GM21367 (cell line): ENCODE data around the gene TGIF2.
"Not testable (repeated sequence)": the region's sequence is repeated elsewhere in the genome, so short reads cannot be mapped to it uniquely, and the experiment has no call there.

Source experiments
- ATAC-seq: cut with Tn5 transposase; IDR thresholded peaks from one replicate; pipeline ENCODE4 v1.9.1; 2021; ENCODE audit not compliant: unreplicated experiment

Gene TGIF2

DNA sequence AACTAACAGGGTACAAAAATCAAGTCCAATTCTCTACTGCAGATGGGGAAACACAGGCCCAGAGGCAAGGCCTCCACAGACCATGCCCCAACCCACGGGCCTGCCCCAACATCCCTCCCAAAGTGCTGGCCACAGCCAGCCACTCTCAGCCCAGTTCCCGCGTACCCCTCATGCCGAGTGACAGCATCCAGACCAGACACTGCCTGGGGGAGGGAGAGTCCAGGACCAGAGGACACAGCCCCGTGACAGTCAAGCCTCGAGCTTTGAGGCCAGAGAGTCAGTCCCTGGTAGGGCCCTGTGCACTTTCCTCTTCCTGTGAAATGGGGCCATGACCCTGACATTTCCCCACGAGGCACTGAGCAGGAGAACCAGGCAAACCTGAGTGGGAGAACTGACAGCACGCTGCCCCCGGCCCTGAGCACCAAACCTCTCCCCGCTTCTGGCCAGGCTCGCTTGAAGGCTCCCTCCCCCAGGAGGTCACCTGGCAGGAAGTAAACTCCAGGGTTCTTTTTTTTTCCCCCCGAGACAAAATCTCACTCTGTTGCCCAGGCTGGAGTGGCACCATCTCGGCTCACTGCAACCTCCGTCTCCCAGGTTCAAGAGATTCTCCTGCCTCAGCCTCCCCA is 27.2 kb upstream of the TGIF2 start:
- no peak for ATAC-seq

DNA sequence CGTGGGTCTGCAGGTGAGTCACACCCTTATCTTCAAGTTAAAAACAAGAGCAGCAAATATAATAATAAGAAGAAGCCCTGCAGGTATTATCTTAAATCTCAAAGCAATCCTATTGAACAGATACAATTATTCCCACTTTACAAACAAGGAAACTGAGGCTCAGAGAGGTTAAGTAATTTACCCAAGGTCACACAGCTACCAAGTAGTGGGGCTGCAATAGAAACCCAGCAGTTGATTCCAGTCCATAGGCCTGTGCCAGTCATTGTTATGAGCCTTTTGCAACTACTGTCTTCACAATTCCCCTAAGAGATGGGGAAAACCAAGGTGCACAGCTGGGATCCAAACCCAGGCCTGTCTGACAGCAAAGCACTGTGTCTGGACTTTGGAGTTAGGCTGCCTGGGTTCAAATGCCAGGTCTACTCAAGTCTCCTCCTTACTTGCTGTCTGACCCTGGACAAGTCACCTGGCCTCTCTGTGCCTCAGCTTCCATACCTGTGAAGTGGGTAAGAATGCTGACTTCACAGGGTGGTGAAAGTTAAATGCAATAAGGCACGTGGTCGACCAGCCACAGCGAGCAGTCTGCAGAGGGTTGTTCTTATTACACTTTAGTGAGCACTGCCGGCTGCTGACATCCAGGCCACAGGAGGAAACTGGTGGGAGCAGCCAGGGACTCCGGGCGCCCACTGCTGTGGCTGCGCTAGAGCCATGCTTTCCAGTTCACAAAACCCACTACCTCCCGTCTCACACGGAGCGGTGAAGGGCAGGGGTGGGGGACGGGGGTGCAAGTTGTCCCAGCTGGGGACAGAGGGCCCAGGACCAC is 26.0 kb upstream of the TGIF2 start:
- ATAC-seq: no peak

DNA sequence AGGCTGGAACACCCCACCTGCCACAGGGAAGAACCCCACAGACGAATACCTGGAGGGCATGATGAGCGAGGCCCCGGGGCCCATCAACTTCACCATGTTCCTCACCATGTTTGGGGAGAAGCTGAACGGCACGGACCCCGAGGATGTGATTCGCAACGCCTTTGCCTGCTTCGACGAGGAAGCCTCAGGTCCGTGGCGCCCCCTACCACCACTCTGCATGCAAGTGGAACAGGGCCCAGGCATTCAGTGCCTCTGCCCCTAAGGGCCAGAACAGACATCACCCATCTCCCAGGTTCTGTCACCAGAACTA is 25.4 kb upstream of the TGIF2 start:
- ATAC-seq: no peak

GRCh38 chr20:36548704-36549627 is 24.4 kb upstream of the TGIF2 start:
- no peak for ATAC-seq

GRCh38 chr20:36549628-36549941 is 23.8 kb upstream of the TGIF2 start:
- ATAC-seq: no peak

- no peak for ATAC-seq
Measured at GRCh38 chr20:36549942-36550789, 23.2 kb upstream of the TGIF2 start.

- no peak for ATAC-seq
Measured at GRCh38 chr20:36550790-36551299, 22.6 kb upstream of the TGIF2 start.

DNA sequence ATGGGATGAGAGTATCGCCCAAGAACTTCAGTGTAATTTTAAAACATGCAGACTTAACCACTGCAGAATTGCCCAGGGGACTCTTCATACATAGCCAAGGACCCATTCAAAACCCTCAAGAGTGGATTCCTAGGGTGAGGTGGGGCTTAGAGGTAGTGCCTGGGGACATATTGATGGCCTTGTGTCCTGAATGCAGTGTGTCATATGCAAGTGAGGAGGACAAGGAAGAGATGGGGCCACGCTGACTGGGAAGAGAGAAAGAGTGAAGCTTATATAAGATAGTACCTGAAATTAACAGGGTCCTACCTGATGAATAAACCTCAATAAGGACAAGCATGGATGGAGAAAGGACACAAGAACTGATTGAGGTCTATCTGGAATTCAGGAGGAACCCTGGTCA is 18.1 kb upstream of the TGIF2 start:
- ATAC-seq: no peak

GRCh38 chr20:36562724-36563123 is 10.7 kb upstream of the TGIF2 start:
- ATAC-seq: no peak

GRCh38 chr20:36563374-36563773 is 10.0 kb upstream of the TGIF2 start:
- ATAC-seq: no peak

- ATAC-seq: not testable (repeated sequence)
Measured at GRCh38 chr20:36564078-36564725, 9.2 kb upstream of the TGIF2 start.

DNA sequence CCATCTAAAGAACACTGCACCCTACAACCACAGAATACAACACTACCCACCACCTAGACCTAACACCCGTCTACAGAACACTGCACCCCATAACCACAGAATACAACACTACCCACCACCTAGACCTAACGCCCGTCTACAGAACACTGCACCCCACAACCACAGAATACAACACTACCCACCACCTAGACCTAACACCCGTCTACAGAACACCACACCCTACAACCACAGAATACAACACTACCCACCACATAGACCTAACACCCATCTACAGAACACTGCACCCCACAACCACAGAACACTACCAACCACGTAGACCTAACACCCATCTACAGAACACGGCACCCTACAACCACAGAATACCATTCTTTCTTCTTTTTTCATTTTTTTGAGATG is 8.7 kb upstream of the TGIF2 start:
- not testable (repeated sequence) for ATAC-seq

DNA sequence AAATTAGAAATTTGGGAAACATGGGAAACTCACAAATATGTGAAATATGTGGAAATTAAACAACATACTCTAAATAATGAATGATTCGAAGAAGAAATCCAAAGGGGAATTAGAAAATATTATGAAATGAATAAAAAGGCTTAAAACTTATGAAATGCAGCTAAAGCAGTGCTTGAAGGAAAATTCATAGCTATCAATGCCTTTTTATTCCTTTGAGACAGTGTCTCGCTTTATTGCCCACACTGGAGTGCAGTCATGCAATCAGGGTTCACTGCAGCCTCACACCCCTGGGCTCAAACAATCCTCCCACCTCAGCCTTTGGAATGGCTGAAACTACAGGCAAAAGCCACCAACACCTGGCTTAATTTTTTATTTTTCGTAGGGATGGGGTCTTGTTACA is 7.9 kb upstream of the TGIF2 start:
- no peak for ATAC-seq

DNA sequence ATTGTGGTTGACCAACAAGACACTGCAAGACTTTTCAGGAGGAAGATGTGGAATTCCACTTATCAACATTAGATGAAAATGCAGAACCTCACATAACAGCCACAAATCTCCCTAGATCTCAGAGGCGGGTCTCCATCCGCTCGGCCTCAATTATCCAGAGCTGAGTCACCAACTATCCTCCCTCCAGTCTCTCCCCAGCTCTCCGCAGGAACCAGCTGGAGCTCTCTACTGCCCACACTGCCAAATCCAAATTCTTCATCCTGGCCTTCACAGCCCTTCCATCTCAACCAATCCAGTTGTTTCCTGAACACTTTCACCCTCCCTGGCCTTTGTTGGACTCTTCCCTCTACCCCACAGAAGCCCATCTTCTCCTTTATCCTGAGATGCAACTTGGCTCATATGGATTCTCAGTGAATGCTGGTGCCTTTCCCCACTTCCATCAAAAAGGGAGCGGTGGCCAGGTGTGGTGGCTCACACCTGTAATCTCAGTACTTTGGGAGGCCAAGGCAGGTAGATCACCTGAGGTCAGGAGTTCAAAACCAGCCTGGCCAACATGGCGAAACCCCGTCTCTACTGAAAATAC is 3.5 kb upstream of the TGIF2 start:
- ATAC-seq: no peak

GRCh38 chr20:36571564-36572504 is 1.6 kb upstream of the TGIF2 start:
- ATAC-seq: no peak

- no peak for ATAC-seq
Measured at GRCh38 chr20:36572701-36573102, 695 bp upstream of the TGIF2 start.

GRCh38 chr20:36573798-36574365 is 485 bp downstream of the TGIF2 start:
- no peak for ATAC-seq

DNA sequence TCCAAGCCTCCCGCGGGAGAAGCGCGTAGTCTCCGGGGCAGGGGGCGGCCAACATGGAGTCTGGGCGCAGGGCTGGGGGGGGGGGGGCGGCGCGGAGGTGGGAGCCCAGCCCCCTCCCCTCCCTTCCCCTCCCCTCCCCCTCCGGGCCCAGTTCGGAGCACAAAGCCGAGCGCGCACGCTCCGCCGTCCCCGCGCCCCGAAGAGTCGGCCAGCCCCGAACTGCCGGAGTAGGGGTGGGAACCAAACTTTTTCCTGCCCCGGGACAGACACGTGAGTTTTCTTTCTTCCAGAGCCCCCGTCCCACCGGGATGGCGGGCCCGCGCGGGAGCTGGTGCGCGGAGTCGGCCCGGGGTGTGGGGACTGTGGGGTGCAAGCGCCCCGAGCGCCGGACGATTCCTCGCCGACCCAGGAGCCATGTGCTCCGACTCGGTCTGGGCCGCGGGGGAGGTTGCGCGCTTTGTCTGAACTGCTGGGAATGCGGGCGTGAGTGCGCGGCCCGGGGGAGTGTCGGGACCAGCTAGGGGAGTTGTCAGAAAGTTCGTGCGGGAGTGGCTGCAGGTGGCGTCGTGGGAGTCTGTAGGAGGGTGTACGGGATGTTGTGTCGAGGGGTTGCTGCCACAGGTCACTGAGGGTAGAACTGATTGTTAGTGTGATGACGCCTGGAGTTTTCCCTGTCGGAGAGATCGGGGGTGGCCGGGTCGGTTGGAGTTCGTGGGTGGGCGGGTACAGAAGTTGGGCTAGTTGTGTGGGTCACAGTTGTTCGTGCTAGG is 1.2 kb downstream of the TGIF2 start:
- ATAC-seq: no peak
